Measurements from ENCODE around the gene FFAR3. TPM values are rescaled to one million over a fixed set of nuclear protein-coding genes. Genes with fewer than 3 reads are reported as not detected.
A peak's percentile ranks its signal among the peaks of the same experiment; 100 is the strongest.

Gene FFAR3
- total and polyA plus RNA-seq, 9 of the 15 experiments (the other 6 are each of a cell fraction or from before 2014, with no cell fraction given): not detected

- Histone ChIP-seq H3K9me1 (ENCODE audit: control insufficient read depth, insufficient read depth, low read length) (no peaks in the 10 kb centered on the region), H2AFZ (ENCODE audit: low read depth, low read length) (no peak overlapping the region), H3K9me3 (replicated peaks; ENCODE audit: control insufficient read depth, insufficient read depth, low read depth, low read length) (no peaks in the 10 kb centered on the region), H4K20me1 (replicated peaks; ENCODE audit: control insufficient read depth, insufficient read depth, low read length) (no peaks in the 10 kb centered on the region), H3K27me3 (ENCODE audit: control insufficient read depth in 2 of 2, insufficient read depth in 2 of 2, low read length in 2 of 2) (peaks cover 3 to 7% of the 10 kb centered on the region in 2 experiments; a peak in 3 of 5 replicates), H3K79me2 (ENCODE audit: control insufficient read depth, insufficient read depth, low read length) (no peaks in the 10 kb centered on the region), H3K36me3 (ENCODE audit: control insufficient read depth, insufficient read depth, low read length) (no peaks in the 10 kb centered on the region), H3K27ac (ENCODE audit: extremely low read depth, low read depth, low read length) (no peak overlapping the region), H3K9ac (ENCODE audit: insufficient read depth in 1 of 2, low read depth in 2 of 2, low read length in 2 of 2) (no peak overlapping the region; a peak in 1 of 4 replicates), H3K4me3 (no peak overlapping the region), H3K4me2 (ENCODE audit: insufficient read depth, low read length) (no peak overlapping the region), H3K4me1 (replicated peaks in 1 of 2; ENCODE audit: control insufficient read depth in 2 of 2, insufficient read depth in 2 of 2, low read length in 2 of 2) (peaks cover 10 to 34% of the 10 kb centered on the region in 2 experiments; a peak in 4 of 5 replicates)
- DNase-seq (ENCODE audit: extremely low read depth in 1 of 4, low spot score in 3 of 4): peak in 1 of 4 experiments; percentile 4
- in situ Hi-C loops (cut with MboI): no loop called here
- no TSS peak for BruUV-seq (replicated peaks)
- intact Hi-C loops (cut with micrococcal nuclease): loop anchor here (1.0 kb wide), 2 partner anchors 117 to 144 kb away; no protein-coding TSS in a partner anchor
- ATAC-seq: no peak
- WGBS (ENCODE audit: insufficient coverage, low coverage, missing lambda C conversion rate): 62% methylated on average over 32 of the region's 47 CpGs
- POLR2A ChIA-PET: interaction anchor here (0.7 to 1.0 kb wide), 3 partner anchors 11 to 137 kb away, joined by 3 to 6 read pairs (median 4); no protein-coding TSS in a partner anchor
- TF ChIP-seq, protein P1, sequence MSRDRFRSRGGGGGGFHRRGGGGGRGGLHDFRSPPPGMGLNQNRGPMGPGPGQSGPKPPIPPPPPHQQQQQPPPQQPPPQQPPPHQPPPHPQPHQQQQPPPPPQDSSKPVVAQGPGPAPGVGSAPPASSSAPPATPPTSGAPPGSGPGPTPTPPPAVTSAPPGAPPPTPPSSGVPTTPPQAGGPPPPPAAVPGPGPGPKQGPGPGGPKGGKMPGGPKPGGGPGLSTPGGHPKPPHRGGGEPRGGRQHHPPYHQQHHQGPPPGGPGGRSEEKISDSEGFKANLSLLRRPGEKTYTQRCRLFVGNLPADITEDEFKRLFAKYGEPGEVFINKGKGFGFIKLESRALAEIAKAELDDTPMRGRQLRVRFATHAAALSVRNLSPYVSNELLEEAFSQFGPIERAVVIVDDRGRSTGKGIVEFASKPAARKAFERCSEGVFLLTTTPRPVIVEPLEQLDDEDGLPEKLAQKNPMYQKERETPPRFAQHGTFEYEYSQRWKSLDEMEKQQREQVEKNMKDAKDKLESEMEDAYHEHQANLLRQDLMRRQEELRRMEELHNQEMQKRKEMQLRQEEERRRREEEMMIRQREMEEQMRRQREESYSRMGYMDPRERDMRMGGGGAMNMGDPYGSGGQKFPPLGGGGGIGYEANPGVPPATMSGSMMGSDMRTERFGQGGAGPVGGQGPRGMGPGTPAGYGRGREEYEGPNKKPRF (IDR thresholded peaks at IDR 0.05; ENCODE audit: low read depth, low read length): no peak
- TF ChIP-seq, protein P2, sequence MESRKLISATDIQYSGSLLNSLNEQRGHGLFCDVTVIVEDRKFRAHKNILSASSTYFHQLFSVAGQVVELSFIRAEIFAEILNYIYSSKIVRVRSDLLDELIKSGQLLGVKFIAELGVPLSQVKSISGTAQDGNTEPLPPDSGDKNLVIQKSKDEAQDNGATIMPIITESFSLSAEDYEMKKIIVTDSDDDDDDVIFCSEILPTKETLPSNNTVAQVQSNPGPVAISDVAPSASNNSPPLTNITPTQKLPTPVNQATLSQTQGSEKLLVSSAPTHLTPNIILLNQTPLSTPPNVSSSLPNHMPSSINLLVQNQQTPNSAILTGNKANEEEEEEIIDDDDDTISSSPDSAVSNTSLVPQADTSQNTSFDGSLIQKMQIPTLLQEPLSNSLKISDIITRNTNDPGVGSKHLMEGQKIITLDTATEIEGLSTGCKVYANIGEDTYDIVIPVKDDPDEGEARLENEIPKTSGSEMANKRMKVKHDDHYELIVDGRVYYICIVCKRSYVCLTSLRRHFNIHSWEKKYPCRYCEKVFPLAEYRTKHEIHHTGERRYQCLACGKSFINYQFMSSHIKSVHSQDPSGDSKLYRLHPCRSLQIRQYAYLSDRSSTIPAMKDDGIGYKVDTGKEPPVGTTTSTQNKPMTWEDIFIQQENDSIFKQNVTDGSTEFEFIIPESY (CRISPR knock-in tag; IDR thresholded peaks at IDR 0.05): peak; percentile 37
- no peak for TF ChIP-seq DPF2 (IDR thresholded peaks at IDR 0.05)
- CTCF ChIA-PET (ENCODE audit: low intra/inter-chr PET ratio): interaction anchor here (0.6 to 2.7 kb wide), 2 partner anchors 116 to 284 kb away, joined by 3 to 34 read pairs; no protein-coding TSS in a partner anchor
- no peak for FAIRE-seq
These were observed 6.7 kb upstream of the FFAR3 start for GRCh38 chr19:35351411-35352176.
